K562 (cell line): ENCODE results near the gene BSPRY. TPM values are rescaled to one million over a fixed set of nuclear protein-coding genes. Genes with fewer than 3 reads are reported as not detected.

Source experiments
- ATAC-seq: fragments of 200-7000 bp; cut with Tn5 transposase; 3 replicates; pipeline ENCODE4 v1.9.1; 2020; ENCODE audit warnings: moderate library complexity
- BruUV-seq: library from RNA; stranded (reverse); fragments of 400-500 nt; replicated peaks from 2 replicates; lab custom pipeline; 2021; lab: Mats Ljungman, UMichigan
- CTCF ChIA-PET: fragments of 300-600 bp; formaldehyde crosslinking; extraction: SDS; loops from one replicate; lab custom pipeline; 2021; ENCODE audit warnings: low intra/inter-chr PET ratio; lab: Yijun Ruan, JAX
- POLR2A ChIA-PET: fragments of 300-600, 350-650 bp; sonication (Branson Sonifier 250); formaldehyde crosslinking; extraction: SDS; loops from one replicate; lab custom pipeline; 2021; ENCODE audit warnings: antibody characterized with exemption, inconsistent platforms; lab: Yijun Ruan, JAX
- DNase-seq, 4 experiments: peaks; one replicate each; pipeline versions ENCODE4 v3.0.0 to v3.0.0-alpha.2; 2011 to 2018; ENCODE audit warnings: low spot score in 3 of 4, mixed read lengths in 3 of 4; ENCODE audit errors: extremely low read depth in 1 of 4
- FAIRE-seq: peaks from 2 replicates; lab custom pipeline; 2011; peaks lifted over from hg19 to GRCh38; lab: Jason Lieb, UNC
- H2AFZ ChIP-seq: 2 replicates; pipeline ENCODE4 v1.6.0; 2011; ENCODE audit warnings: low read depth, low read length, control low read depth, inconsistent platforms
- H3K27ac ChIP-seq: fragments of 200-600 bp; 3 replicates; pipeline ENCODE4 v1.8.0; 2011; ENCODE audit warnings: low read depth, mild to moderate bottlenecking, control low read depth, inconsistent platforms, low read length, moderate library complexity, mixed read lengths; ENCODE audit errors: extremely low read depth
- H3K27me3 ChIP-seq, 2 experiments: fragments of 300-600 bp in 1 of 2; 2 replicates in 1 of 2; 3 replicates in 1 of 2; pipeline versions ENCODE4 v1.6.0 to v1.8.0; 2011; ENCODE audit warnings: inconsistent platforms in 2 of 2, low read length in 2 of 2, mild to moderate bottlenecking in 1 of 2, mixed read lengths in 1 of 2, moderate library complexity in 1 of 2; ENCODE audit not compliant: control insufficient read depth in 2 of 2, insufficient read depth in 2 of 2
- H3K36me3 ChIP-seq: fragments of 300-600 bp; 3 replicates; pipeline ENCODE4 v1.8.0; 2011; ENCODE audit warnings: mild to moderate bottlenecking, low read length, inconsistent platforms; ENCODE audit not compliant: control insufficient read depth, insufficient read depth
- H3K4me1 ChIP-seq, 2 experiments: fragments of 200-600 bp in 1 of 2; replicated peaks in 1 of 2; 2 replicates in 1 of 2; 3 replicates in 1 of 2; pipeline versions ENCODE4 v1.5.1 to v1.8.0; 2011; ENCODE audit warnings: inconsistent platforms in 2 of 2, low read length in 2 of 2, mild to moderate bottlenecking in 1 of 2, mixed read lengths in 1 of 2, moderate library complexity in 1 of 2; ENCODE audit not compliant: control insufficient read depth in 2 of 2, insufficient read depth in 2 of 2
- H3K4me2 ChIP-seq: 2 replicates; pipeline ENCODE4 v1.6.1; 2011; ENCODE audit warnings: low read length, control low read depth, inconsistent platforms, mixed read lengths; ENCODE audit not compliant: insufficient read depth
- H3K4me3 ChIP-seq: fragments of 200-600 bp; sonication (generic), shearing (Covaris generic); 2 replicates; pipeline ENCODE4 v1.5.1; 2016; ENCODE audit warnings: control low read depth, inconsistent platforms
- H3K79me2 ChIP-seq: fragments of 200-600 bp; 3 replicates; pipeline ENCODE4 v1.8.0; 2011; ENCODE audit warnings: low read length, inconsistent platforms; ENCODE audit not compliant: control insufficient read depth, insufficient read depth
- H3K9ac ChIP-seq, 2 experiments: 2 replicates each; pipeline versions ENCODE4 v1.6.0 to v1.6.1; 2011; ENCODE audit warnings: low read depth in 2 of 2, low read length in 2 of 2, control low read depth in 1 of 2, inconsistent platforms in 1 of 2, mild to moderate bottlenecking in 1 of 2, mixed read lengths in 1 of 2; ENCODE audit not compliant: insufficient read depth in 1 of 2
- H3K9me1 ChIP-seq: one replicate; pipeline ENCODE4 v1.6.0; 2011; ENCODE audit warnings: inconsistent platforms, mild to moderate bottlenecking, low read length, moderate library complexity; ENCODE audit not compliant: control insufficient read depth, insufficient read depth
- H3K9me3 ChIP-seq: replicated peaks from 2 replicates; pipeline ENCODE4 v1.5.1; 2011; ENCODE audit warnings: low read depth, low read length, inconsistent platforms; ENCODE audit not compliant: control insufficient read depth, insufficient read depth
- H4K20me1 ChIP-seq: replicated peaks from 2 replicates; pipeline ENCODE4 v1.6.1; 2011; ENCODE audit warnings: low read length, inconsistent platforms, mixed read lengths; ENCODE audit not compliant: control insufficient read depth, insufficient read depth
- CHD1 ChIP-seq: fragments of 200-600 bp; sonication (generic); IDR thresholded peaks from one replicate; pipeline ENCODE4 v1.6.1; 2012; ENCODE audit warnings: mild to moderate bottlenecking, moderate library complexity, low read length, inconsistent platforms
- CHD7 ChIP-seq: fragments of 200-600 bp; sonication (generic); IDR thresholded peaks from one replicate; pipeline ENCODE4 v1.6.1; 2012; ENCODE audit warnings: mild to moderate bottlenecking, low read depth, low read length, inconsistent platforms
- DMBX1 ChIP-seq: fragments of 250-450 bp; sonication (Bioruptor Pico); IDR thresholded peaks from 2 replicates; pipeline ENCODE4 v1.8.0; 2022; ENCODE audit warnings: inconsistent platforms, mild to moderate bottlenecking, moderate library complexity, borderline replicate concordance
- E4F1 ChIP-seq: fragments of 250-450 bp; sonication (Bioruptor Pico); IDR thresholded peaks from 2 replicates; pipeline ENCODE4 v1.5.0; 2021; ENCODE audit warnings: mild to moderate bottlenecking, borderline replicate concordance
- PRMT5 ChIP-seq: sonication (generic); formaldehyde crosslinking; IDR thresholded peaks from 2 replicates; pipeline ENCODE4 v1.5.0; 2020; ENCODE audit warnings: missing genetic modification reagents
- YBX1 ChIP-seq: fragments of 450-650 bp; IDR thresholded peaks from 2 replicates; pipeline ENCODE4 v1.7.1; 2016; ENCODE audit warnings: mild to moderate bottlenecking
- ZNF324 ChIP-seq: fragments of 250-450 bp; sonication (Bioruptor Pico); IDR thresholded peaks from 2 replicates; pipeline ENCODE4 v1.4.0; 2020; ENCODE audit warnings: mild to moderate bottlenecking
- ZNF551 ChIP-seq: fragments of 250-450 bp; sonication (Bioruptor Pico); IDR thresholded peaks from 2 replicates; pipeline ENCODE4 v1.5.0; 2021; ENCODE audit warnings: mild to moderate bottlenecking, moderate library complexity
- ZNF695 ChIP-seq: fragments of 450-650 bp; formaldehyde crosslinking; IDR thresholded peaks from 2 replicates; pipeline ENCODE4 v1.4.0; 2020; ENCODE audit warnings: mild to moderate bottlenecking, moderate library complexity
- ZNF780A ChIP-seq: fragments of 250-450 bp; sonication (Bioruptor Pico); IDR thresholded peaks from 2 replicates; pipeline ENCODE4 v1.5.0; 2021; ENCODE audit warnings: mild to moderate bottlenecking
- WGBS: fragments of 100-300 bp; shearing (Covaris generic); methylation state at CpG from one replicate; pipeline ENCODE4 v1.1.6; 2016; ENCODE audit warnings: low coverage, mixed read lengths; ENCODE audit not compliant: insufficient coverage; ENCODE audit errors: missing lambda C conversion rate; 5-methylcytosine and 5-hydroxymethylcytosine counted together
- in situ Hi-C: fragments of 300-500 bp; cut with MboI; formaldehyde crosslinking; loops from 4 replicates; pipeline ENCODE4 v1.15.0; 2018; ENCODE audit warnings: inconsistent platforms, mixed read lengths
- intact Hi-C: fragments of 100-400 bp; cut with micrococcal nuclease; formaldehyde crosslinking; loops from 2 replicates; pipeline ENCODE4 v1.14.2; 2022
- polyA plus RNA-seq, 8 experiments: library from polyadenylated mRNA; depleted of rRNA in 4 of 8; stranded (reverse) in 5 of 8; unstranded in 3 of 8; fragments of >200 nt; fragmentation: Nextera tagmentation in 2 of 8; fragmentation: Illumina TruSeq in 1 of 8; extraction: Ambion mirVana in 2 of 8; extraction: Trizol in 1 of 8; gene quantifications; 2 replicates each; pipeline versions ENCODE4 v1.2.1 to v1.2.3, GENCODE V29; 2011 to 2014; ENCODE audit warnings: inconsistent platforms in 1 of 8, missing spikeins in 1 of 8
- total RNA-seq, 7 experiments: library from RNA; depleted of rRNA in 6 of 7; stranded (reverse); fragments of >200 nt in 6 of 7; fragmentation: Illumina TruSeq in 2 of 7; extraction: Trizol in 2 of 7; gene quantifications; 2 replicates each; pipeline versions ENCODE4 v1.2.1 to v1.2.3, GENCODE V29; 2011 to 2021; ENCODE audit warnings: low replicate concordance in 1 of 7

The BSPRY gene
- total and polyA plus RNA-seq, 9 of the 15 experiments (the other 6 are each of a cell fraction or from before 2014, with no cell fraction given), result 0.07 to 0.67 (median 0.18) TPM

- intact Hi-C loops, result no loop called here
- Histone ChIP-seq H3K9me3 (no peaks in the 10 kb centered on the region), H3K4me3 (no peak overlapping the region), H3K4me2 (no peak overlapping the region), H4K20me1 (0 out of 2 replicates have a peak, but pooled peaks cover 3% of the 10 kb centered on the region), H3K9ac (no peak overlapping the region), H3K36me3 (no peaks in the 10 kb centered on the region), H3K27ac (no peak overlapping the region), H2AFZ (no peak overlapping the region), H3K79me2 (no peaks in the 10 kb centered on the region), H3K4me1 (no peaks in the 10 kb centered on the region; a peak in 1 of 5 replicates), H3K9me1 (no peaks in the 10 kb centered on the region), H3K27me3 (peaks cover 11 to 34% of the 10 kb centered on the region in 2 experiments; a peak in 4 of 5 replicates)
- 8% methylated on average over 5 of the region's 5 CpGs for WGBS
- CTCF ChIA-PET, result no interaction called here
- POLR2A ChIA-PET, result interaction anchor here (0.7 to 1.4 kb wide), 3 partner anchors 27 to 97 kb away, joined by 3 to 4 read pairs (median 4); partner anchors contain the start of gene WDR31
- no peak for DNase-seq
- no peak for FAIRE-seq
- ATAC-seq, result no peak
- in situ Hi-C loops, result no loop called here
- no TSS peak for BruUV-seq
- TF ChIP-seq DMBX1 (CRISPR knock-in tag), result no peak
- no peak for TF ChIP-seq ZNF695 (CRISPR knock-in tag)
- no peak for TF ChIP-seq E4F1 (CRISPR knock-in tag)
- TF ChIP-seq CHD7, result no peak
- no peak for TF ChIP-seq YBX1
- no peak for TF ChIP-seq ZNF551 (CRISPR knock-in tag)
- no peak for TF ChIP-seq ZNF780A (CRISPR knock-in tag)
- no peak for TF ChIP-seq ZNF324 (CRISPR knock-in tag)
- no peak for TF ChIP-seq PRMT5 (CRISPR knock-in tag)
- TF ChIP-seq CHD1, result no peak
These were observed 36.1 kb upstream of the BSPRY start for GRCh38 chr9:113313261-113313660.
